GM23248 (cell line): ENCODE results near the gene C10orf71.

ENCODE experiments used
- EZH2 ChIP-seq: fragments of 200-600 bp; sonication (generic); IDR thresholded peaks from 2 replicates; pipeline ENCODE4 v1.6.1; 2018; ENCODE audit warnings: antibody characterized with exemption, mild to moderate bottlenecking; ENCODE audit not compliant: insufficient read depth, poor library complexity, severe bottlenecking
- EZH2phosphoT487 ChIP-seq: fragments of 200-600 bp; sonication (generic); IDR thresholded peaks from 2 replicates; pipeline ENCODE4 v1.6.1; 2018; ENCODE audit warnings: antibody characterized with exemption, moderate library complexity, mild to moderate bottlenecking, low read depth; ENCODE audit not compliant: insufficient read depth

DNA sequence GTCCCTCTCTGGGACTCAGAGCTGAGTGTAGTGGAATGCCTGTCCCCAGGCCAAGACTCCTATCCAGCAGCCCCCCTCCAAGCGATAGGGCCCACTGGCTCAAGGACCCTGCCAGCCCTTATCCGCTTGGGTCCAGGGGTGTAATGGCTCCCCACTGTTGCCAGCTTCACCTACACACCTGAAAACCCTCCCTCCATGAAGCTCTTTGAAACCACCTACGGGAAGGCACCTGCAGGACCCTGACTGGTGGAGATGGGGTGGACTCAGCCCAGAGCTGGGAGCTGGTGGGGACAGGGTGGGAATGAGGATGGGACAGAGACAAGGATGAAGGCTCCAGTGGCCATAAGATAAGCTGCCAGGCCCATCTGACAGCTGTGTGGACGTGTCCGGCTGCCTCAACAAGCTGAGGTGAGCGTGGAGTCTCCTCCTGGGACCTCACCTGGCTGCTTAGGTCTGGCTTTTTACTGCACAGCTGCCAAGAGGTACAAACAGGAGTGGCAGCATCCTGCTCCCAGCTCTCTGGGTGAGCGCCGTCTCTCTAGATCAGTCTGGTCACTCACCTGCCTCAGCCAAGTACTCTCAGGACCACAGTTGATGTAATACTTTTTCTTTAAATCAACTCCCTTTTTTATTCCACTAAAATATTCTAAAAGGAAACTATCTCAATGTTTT is 55.1 kb downstream of the C10orf71 start:
- TF ChIP-seq EZH2phosphoT487, result no peak
- TF ChIP-seq EZH2, result no peak
